ENCODE results near the gene ABR.

DNA sequence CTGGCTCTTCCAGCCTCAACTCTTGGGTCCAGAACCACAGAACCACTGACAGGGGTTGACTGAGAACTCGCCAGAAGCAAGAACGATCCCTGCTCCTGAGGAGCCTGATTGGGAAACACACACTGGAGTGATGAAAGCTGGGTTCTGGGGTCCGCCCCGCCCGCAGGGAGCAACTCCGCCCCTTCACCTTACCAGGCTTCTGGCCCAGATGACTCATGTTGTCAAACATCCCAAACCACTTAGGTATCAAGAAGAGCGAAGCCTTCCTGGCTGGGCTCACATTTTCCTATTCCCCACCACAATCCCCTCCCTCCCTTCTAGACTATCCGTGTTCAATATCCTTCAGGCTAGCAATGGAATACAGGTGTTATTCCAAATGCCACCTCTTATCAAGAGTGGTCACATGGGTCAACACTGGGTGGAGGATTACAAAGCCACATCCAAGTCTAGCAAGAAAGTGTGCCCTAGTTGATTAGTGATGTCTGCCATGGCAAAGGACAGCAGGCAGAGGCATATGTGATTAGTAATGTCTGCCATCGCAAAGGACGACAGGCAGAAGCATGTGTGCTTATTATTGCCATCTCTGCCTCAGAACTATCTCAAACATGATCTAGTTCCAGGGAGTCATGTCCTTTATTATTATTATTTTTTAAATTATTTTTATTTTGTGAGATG lies 112.4 kb downstream of the ABR start:
- TF ChIP-seq, protein P1, sequence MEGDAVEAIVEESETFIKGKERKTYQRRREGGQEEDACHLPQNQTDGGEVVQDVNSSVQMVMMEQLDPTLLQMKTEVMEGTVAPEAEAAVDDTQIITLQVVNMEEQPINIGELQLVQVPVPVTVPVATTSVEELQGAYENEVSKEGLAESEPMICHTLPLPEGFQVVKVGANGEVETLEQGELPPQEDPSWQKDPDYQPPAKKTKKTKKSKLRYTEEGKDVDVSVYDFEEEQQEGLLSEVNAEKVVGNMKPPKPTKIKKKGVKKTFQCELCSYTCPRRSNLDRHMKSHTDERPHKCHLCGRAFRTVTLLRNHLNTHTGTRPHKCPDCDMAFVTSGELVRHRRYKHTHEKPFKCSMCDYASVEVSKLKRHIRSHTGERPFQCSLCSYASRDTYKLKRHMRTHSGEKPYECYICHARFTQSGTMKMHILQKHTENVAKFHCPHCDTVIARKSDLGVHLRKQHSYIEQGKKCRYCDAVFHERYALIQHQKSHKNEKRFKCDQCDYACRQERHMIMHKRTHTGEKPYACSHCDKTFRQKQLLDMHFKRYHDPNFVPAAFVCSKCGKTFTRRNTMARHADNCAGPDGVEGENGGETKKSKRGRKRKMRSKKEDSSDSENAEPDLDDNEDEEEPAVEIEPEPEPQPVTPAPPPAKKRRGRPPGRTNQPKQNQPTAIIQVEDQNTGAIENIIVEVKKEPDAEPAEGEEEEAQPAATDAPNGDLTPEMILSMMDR (IDR thresholded peaks at IDR 0.05), result no peak
- TF ChIP-seq ZFX (IDR thresholded peaks at IDR 0.05; ENCODE audit: borderline replicate concordance), result no peak

Measured in 22Rv1 (cell line).